ENCODE results near the gene CXCL16.
"Not testable (repeated sequence)": the region's sequence is repeated elsewhere in the genome, so short reads cannot be mapped to it uniquely, and the experiment has no call there.

The CXCL16 gene

GRCh38 chr17:4721203-4722135 lies 18.3 kb downstream of the CXCL16 start:
- no peak for DNase-seq (ENCODE audit: low read depth)

GRCh38 chr17:4720787-4721186 lies 18.9 kb downstream of the CXCL16 start:
- DNase-seq (ENCODE audit: low read depth), result no peak

- DNase-seq (ENCODE audit: low read depth), result no peak
Measured at GRCh38 chr17:4719684-4720221, 20.0 kb downstream of the CXCL16 start.

- no peak for DNase-seq (ENCODE audit: low read depth)
Measured at GRCh38 chr17:4719146-4719545, 20.6 kb downstream of the CXCL16 start.

- DNase-seq (ENCODE audit: low read depth), result no peak
Measured at GRCh38 chr17:4718276-4718675, 21.5 kb downstream of the CXCL16 start.

GRCh38 chr17:4717791-4718190 lies 21.9 kb downstream of the CXCL16 start:
- no peak for DNase-seq (ENCODE audit: low read depth)

- no peak for DNase-seq (ENCODE audit: low read depth)
Measured at GRCh38 chr17:4716081-4716480, 23.6 kb downstream of the CXCL16 start.

GRCh38 chr17:4715063-4715744 lies 24.5 kb downstream of the CXCL16 start:
- peak; percentile 33 for DNase-seq (ENCODE audit: low read depth)

GRCh38 chr17:4714340-4715062 lies 25.2 kb downstream of the CXCL16 start:
- DNase-seq (ENCODE audit: low read depth), result not testable (repeated sequence)

- DNase-seq (ENCODE audit: low read depth), result no peak
Measured at GRCh38 chr17:4712526-4712925, 27.2 kb downstream of the CXCL16 start.

GRCh38 chr17:4711661-4712181 lies 28.0 kb downstream of the CXCL16 start:
- no peak for DNase-seq (ENCODE audit: low read depth)

- peak; percentile 28 for DNase-seq (ENCODE audit: low read depth)
Measured at GRCh38 chr17:4710693-4711634, 28.8 kb downstream of the CXCL16 start.

- DNase-seq (ENCODE audit: low read depth), result peak; percentile 99
Measured at GRCh38 chr17:4709794-4710692, 29.7 kb downstream of the CXCL16 start, which contains the start of gene ARRB2. Gene ARRB2 (plus strand): TSS chr17:4710632. CDS start chr17:4710722, 90 bp downstream.

- no peak for DNase-seq (ENCODE audit: low read depth)
Measured at GRCh38 chr17:4708436-4708835, 31.3 kb downstream of the CXCL16 start.

GRCh38 chr17:4706121-4706520 lies 33.6 kb downstream of the CXCL16 start:
- DNase-seq (ENCODE audit: low read depth), result no peak

GRCh38 chr17:4704991-4705390 lies 34.7 kb downstream of the CXCL16 start:
- no peak for DNase-seq (ENCODE audit: low read depth)

- not testable (repeated sequence) for DNase-seq (ENCODE audit: low read depth)
Measured at GRCh38 chr17:4704574-4704907, 35.2 kb downstream of the CXCL16 start.

GRCh38 chr17:4703330-4703691 lies 36.4 kb downstream of the CXCL16 start:
- DNase-seq (ENCODE audit: low read depth), result no peak

- no peak for DNase-seq (ENCODE audit: low read depth)
Measured at GRCh38 chr17:4701116-4701515, 38.6 kb downstream of the CXCL16 start.

All from stimulated activated CD8-positive, alpha-beta memory T cell treated with anti-CD3 and anti-CD28 coated beads, Interleukin-12 subunit alpha, Interleukin-12 subunit beta, amount 100 ng/mL, for 4 hours (primary cell).